Fibroblast of lung (primary cell): ENCODE measurements around the gene ROBO1. TPM values are rescaled to one million over a fixed set of nuclear protein-coding genes. Genes with fewer than 3 reads are reported as not detected.

ENCODE experiments used
- DNase-seq, 2 donors: peaks; one replicate each; pipeline versions ENCODE4 v3.0.0 to v3.0.0-alpha.2; 2010; ENCODE audit warnings: low read depth in 2 of 2
- H2AFZ ChIP-seq: 2 replicates; pipeline ENCODE4 v1.5.1; 2012; ENCODE audit warnings: low read length, control low read depth, inconsistent platforms
- H3K27ac ChIP-seq: 2 replicates; pipeline ENCODE4 v1.5.1; 2011; ENCODE audit warnings: low read length, control low read depth; ENCODE audit not compliant: insufficient read depth
- H3K27me3 ChIP-seq: 2 replicates; pipeline ENCODE4 v1.5.1; 2011; ENCODE audit warnings: mild to moderate bottlenecking, low read length; ENCODE audit not compliant: control insufficient read depth, insufficient read depth
- H3K36me3 ChIP-seq: 2 replicates; pipeline ENCODE4 v1.5.1; 2011; ENCODE audit warnings: low read length; ENCODE audit not compliant: control insufficient read depth, insufficient read depth
- H3K4me1 ChIP-seq: 2 replicates; pipeline ENCODE4 v1.5.1; 2011; ENCODE audit warnings: low read length; ENCODE audit not compliant: control insufficient read depth, insufficient read depth; ENCODE audit errors: extremely low read depth
- H3K4me2 ChIP-seq: 2 replicates; pipeline ENCODE4 v1.5.1; 2011; ENCODE audit warnings: low read length, control low read depth; ENCODE audit not compliant: insufficient read depth; ENCODE audit errors: extremely low read depth
- H3K4me3 ChIP-seq, 4 experiments: fragments of 200-600 bp in 1 of 4; sonication (generic) in 1 of 4; replicated peaks in 1 of 4; 2 replicates each; pipeline ENCODE4 v1.5.1; 2011 to 2016; ENCODE audit warnings: low read length in 4 of 4, low read depth in 3 of 4, mild to moderate bottlenecking in 3 of 4, control low read depth in 2 of 4, inconsistent platforms in 1 of 4, mixed read lengths in 1 of 4; ENCODE audit not compliant: insufficient read depth in 1 of 4; ENCODE audit errors: control extremely low read depth in 1 of 4
- H3K79me2 ChIP-seq: 2 replicates; pipeline ENCODE4 v1.5.1; 2012; ENCODE audit warnings: mild to moderate bottlenecking, low read length, inconsistent platforms; ENCODE audit not compliant: control insufficient read depth, insufficient read depth
- H3K9ac ChIP-seq: 2 replicates; pipeline ENCODE4 v1.5.1; 2011; ENCODE audit warnings: mild to moderate bottlenecking, low read length, control low read depth; ENCODE audit not compliant: insufficient read depth
- H3K9me3 ChIP-seq: 2 replicates; pipeline ENCODE4 v1.5.1; 2012; ENCODE audit warnings: low read depth, low read length; ENCODE audit not compliant: control insufficient read depth, insufficient read depth
- H4K20me1 ChIP-seq: 2 replicates; pipeline ENCODE4 v1.5.1; 2011; ENCODE audit warnings: low read length; ENCODE audit not compliant: control insufficient read depth, insufficient read depth; ENCODE audit errors: extremely low read depth
- CTCF ChIP-seq, 2 donors: IDR thresholded peaks in 1 of 2; conservative IDR thresholded peaks in 1 of 2; 1 replicate in 1 of 2; 2 replicates in 1 of 2; pipeline ENCODE4 v1.5.1; 2011 to 2012; ENCODE audit warnings: low read length in 2 of 2, control low read depth in 1 of 2, inconsistent platforms in 1 of 2, low read depth in 1 of 2, mild to moderate bottlenecking in 1 of 2
- EZH2 ChIP-seq: IDR thresholded peaks from 2 replicates; pipeline ENCODE4 v1.5.1; 2012; ENCODE audit warnings: low read length, control low read depth, mild to moderate bottlenecking; ENCODE audit errors: missing control alignments
- polyA plus RNA-seq, 2 donors: library from polyadenylated mRNA; depleted of rRNA in 1 of 2; stranded (reverse) in 1 of 2; unstranded in 1 of 2; fragments of >200 nt; gene quantifications; 2 replicates each; pipeline ENCODE4 v1.2.1, GENCODE V29; 2011 to 2012; ENCODE audit warnings: missing spikeins in 1 of 2
- total RNA-seq: library from RNA; depleted of rRNA; stranded (reverse); fragments of >200 nt; gene quantifications from 2 replicates; pipeline ENCODE4 v1.2.1, GENCODE V29; 2014

The ROBO1 gene
- total and polyA plus RNA-seq, 2 donors (not counting 1 experiment from before 2014, with no cell fraction given): 53.8 to 104 TPM

GRCh38 chr3:79003994-79004393 is 763.8 kb downstream of the ROBO1 start:
- Histone ChIP-seq H3K79me2 (no peaks in the 10 kb centered on the region), H4K20me1 (no peaks in the 10 kb centered on the region), H3K4me2 (no peak overlapping the region), H3K27me3 (no peaks in the 10 kb centered on the region), H3K9ac (no peak overlapping the region), H3K9me3 (no peaks in the 10 kb centered on the region), H2AFZ (no peak overlapping the region), H3K4me3 (no peak overlapping the region), H3K36me3 (no peaks in the 10 kb centered on the region), H3K4me1 (no peaks in the 10 kb centered on the region), H3K27ac (no peak overlapping the region)
- TF ChIP-seq EZH2: no peak
- TF ChIP-seq CTCF (conservative IDR thresholded peaks at IDR 0.05 in 1 of 2, IDR thresholded peaks at IDR 0.05 in 1 of 2; ENCODE audit: low read depth in 1 of 2, low read length in 2 of 2): no peak
- DNase-seq: no peak

GRCh38 chr3:79002465-79003372 is 765.1 kb downstream of the ROBO1 start:
- Histone ChIP-seq H3K79me2 (no peaks in the 10 kb centered on the region), H3K27me3 (no peaks in the 10 kb centered on the region), H4K20me1 (no peaks in the 10 kb centered on the region), H3K27ac (no peak overlapping the region), H3K4me3 (no peak overlapping the region), H3K4me1 (no peaks in the 10 kb centered on the region), H3K9me3 (no peaks in the 10 kb centered on the region), H2AFZ (no peak overlapping the region), H3K9ac (no peak overlapping the region), H3K36me3 (no peaks in the 10 kb centered on the region), H3K4me2 (no peak overlapping the region)
- DNase-seq: no peak
- TF ChIP-seq EZH2: no peak
- no peak for TF ChIP-seq CTCF (conservative IDR thresholded peaks at IDR 0.05 in 1 of 2, IDR thresholded peaks at IDR 0.05 in 1 of 2; ENCODE audit: low read depth in 1 of 2, low read length in 2 of 2)

- Histone ChIP-seq H3K4me1 (no peaks in the 10 kb centered on the region), H2AFZ (no peak overlapping the region), H3K4me2 (no peak overlapping the region), H4K20me1 (no peaks in the 10 kb centered on the region), H3K27ac (no peak overlapping the region), H3K9ac (no peak overlapping the region), H3K36me3 (no peaks in the 10 kb centered on the region), H3K9me3 (no peaks in the 10 kb centered on the region), H3K79me2 (no peaks in the 10 kb centered on the region), H3K4me3 (no peak overlapping the region), H3K27me3 (no peaks in the 10 kb centered on the region)
- TF ChIP-seq CTCF (conservative IDR thresholded peaks at IDR 0.05 in 1 of 2, IDR thresholded peaks at IDR 0.05 in 1 of 2; ENCODE audit: low read depth in 1 of 2, low read length in 2 of 2) (no peak), EZH2 (no peak)
- no peak for DNase-seq
Observed at GRCh38 chr3:79001255-79001654, 766.5 kb downstream of the ROBO1 start.
